Umbilical cord (tissue), 2 donors: ENCODE data around the gene HEMK1. TPM values are rescaled to one million over a fixed set of nuclear protein-coding genes. Genes with fewer than 3 reads are reported as not detected.

Experiments used
- DNase-seq: peaks from one replicate; pipeline ENCODE4 v3.0.0-alpha.2; 2015; ENCODE audit warnings: low spot score
- total RNA-seq: library from RNA; depleted of rRNA; stranded (reverse); fragments of >200 nt; gene quantifications from one replicate; pipeline ENCODE4 v1.2.3, GENCODE V29; 2014; ENCODE audit warnings: low replicate concordance; ENCODE audit not compliant: insufficient read depth

The HEMK1 gene, protein sequence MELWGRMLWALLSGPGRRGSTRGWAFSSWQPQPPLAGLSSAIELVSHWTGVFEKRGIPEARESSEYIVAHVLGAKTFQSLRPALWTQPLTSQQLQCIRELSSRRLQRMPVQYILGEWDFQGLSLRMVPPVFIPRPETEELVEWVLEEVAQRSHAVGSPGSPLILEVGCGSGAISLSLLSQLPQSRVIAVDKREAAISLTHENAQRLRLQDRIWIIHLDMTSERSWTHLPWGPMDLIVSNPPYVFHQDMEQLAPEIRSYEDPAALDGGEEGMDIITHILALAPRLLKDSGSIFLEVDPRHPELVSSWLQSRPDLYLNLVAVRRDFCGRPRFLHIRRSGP
- 17.8 TPM for total RNA-seq

DNA sequence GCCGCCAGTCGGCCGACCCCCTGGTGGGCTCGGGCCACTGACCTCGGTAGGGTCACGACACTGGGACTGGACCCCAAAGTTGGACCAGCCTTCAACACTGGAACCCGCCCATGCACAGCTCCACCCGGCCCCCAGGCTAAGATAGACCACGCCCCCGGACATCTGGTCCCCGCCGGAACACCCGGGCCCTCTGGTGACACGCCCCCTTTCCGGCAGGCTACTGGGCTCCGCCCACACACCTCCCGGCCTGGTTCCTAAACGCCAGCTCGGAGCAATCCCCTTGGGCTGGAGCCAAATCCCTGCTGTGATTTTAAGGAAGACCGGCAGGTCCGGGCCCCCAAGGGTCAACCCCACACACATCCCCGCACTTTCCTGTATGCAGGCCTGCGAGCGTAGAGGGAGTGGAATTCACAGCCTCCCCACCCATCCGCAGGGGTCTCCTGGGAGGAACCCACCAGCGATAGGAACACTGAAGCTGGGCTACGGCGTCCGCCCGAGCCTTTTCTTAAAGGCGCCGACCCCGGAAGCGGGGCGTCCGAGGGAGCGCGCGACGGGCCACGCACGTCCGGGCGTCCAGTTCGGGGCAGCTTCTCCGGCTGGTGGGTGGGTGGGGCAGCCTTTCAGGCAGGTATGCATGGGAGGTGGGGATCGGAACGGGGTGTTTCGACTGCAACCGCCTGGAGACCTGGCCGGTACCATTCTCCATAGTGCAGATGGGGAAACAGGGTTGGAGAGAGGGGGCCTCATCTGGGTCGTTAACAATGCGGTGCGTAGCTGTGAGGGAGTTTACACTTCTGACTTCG lies at the start of gene HEMK1:
HEMK1 (plus strand) TSS at position 576 of the 803 bp plus-strand sequence. CDS start 1,583 bp downstream, outside the sequence.
- DNase-seq = peak; percentile 98

GRCh38 chr3:50520849-50521248 lies 48.5 kb upstream of the HEMK1 start:
- no peak for DNase-seq

GRCh38 chr3:50521572-50521971 lies 47.8 kb upstream of the HEMK1 start:
- no peak for DNase-seq

GRCh38 chr3:50523279-50523811 lies 46.0 kb upstream of the HEMK1 start:
- no peak for DNase-seq

- DNase-seq = no peak
Observed at GRCh38 chr3:50524746-50525145, 44.6 kb upstream of the HEMK1 start.

DNA sequence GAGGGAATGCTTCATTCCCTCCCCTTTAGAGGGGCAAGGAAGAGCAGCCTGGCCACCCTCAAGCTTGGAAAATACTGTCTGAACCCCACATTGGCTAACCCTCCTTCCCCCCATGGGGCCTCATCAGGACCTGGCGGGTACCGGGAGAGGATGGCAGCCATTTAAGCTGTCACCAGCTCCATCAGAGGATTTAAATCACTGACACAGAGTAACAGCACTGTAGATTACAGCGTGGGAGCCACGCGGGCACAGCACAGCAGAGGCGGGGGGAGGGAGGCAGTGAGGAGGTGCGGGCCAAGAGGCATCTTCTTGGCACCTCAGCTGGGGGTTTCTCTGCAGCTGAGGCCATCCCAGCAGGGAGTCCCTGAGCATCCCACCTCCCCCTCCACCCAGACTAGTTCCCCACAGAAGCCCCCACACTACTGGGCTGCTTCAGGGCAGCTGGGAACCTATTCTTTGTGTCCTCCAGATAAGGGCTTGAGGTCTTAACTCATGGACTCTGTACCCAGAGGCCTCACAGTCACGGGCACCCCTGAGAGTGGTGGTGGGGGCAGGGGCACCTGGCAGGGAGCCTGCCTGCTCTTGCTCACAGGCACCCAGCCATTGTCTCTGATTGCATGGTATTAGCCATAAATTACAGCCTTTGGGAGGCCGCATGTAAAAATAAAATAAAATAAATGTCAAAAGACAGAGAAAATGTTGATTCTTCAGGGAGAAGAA lies 44.0 kb upstream of the HEMK1 start:
- DNase-seq = no peak

GRCh38 chr3:50525987-50526386 lies 43.3 kb upstream of the HEMK1 start:
- DNase-seq = peak; percentile 80

DNA sequence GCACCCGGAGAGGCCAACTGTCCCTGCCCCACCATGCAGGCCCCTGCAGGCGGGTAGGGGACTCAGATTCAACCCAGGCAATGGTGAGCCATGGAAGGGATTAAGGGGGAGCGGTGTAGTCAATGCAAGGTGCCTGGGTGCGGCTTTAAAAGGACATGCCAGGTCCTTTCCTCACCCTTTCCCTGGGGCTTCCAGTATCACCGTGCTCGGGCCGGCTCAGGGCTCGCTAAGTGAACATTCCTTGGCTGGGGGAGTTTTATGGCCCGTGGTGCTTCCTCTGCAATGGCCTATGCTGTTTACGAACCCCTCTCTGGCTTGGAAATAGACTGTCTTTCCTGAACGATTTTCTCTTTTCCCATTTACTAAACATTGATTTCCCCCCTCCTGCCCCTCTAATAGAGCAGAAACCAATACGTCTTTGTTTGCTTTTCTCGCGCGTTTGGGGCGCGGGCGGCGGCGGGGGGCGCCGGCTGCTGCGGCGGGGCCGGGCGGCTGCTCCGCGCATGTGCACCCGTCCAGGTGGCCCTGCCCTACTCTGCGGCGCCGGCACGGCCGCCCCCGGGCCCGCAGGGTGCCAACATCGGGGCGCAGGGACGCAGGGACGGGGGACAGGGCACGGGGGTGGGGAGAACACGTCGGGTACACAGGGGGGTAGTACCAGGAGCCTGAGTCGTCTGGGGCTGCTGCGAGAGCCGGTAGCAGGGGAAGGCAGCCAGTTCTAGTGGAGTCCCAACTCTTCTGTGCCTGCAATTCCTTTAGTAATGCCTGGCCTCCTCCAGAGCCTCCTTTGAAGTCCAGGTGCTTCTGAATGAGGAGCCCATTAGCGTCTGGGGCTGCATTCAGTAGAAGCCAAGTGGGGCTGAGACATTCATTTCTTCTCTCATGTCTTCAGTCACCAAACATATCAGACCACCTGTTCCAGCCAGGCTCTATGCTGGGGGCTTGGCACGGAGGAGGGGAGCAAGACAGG lies 39.0 kb upstream of the HEMK1 start:
- DNase-seq = no peak

DNA sequence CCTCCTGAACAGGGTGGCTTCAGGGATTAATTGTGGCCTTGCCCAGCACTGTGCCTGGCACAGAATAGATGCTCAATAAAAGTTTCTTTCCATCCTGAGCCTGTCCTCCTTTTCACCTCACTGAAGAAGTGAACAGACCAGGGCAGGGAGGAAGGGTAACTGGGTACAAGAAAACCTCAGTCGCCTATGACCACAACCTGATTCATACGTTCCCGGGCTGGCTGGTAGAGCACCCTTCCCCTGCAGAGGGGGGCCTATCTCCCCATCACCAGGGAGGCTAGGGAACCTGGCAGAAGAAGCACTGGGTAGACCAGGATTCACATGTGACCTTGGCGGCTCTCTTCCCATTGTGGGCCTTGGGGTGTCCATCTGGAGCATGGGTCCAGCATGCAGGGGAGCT lies 38.1 kb upstream of the HEMK1 start:
- DNase-seq = no peak

- no peak for DNase-seq
Observed at GRCh38 chr3:50532062-50532705, 37.1 kb upstream of the HEMK1 start.

DNA sequence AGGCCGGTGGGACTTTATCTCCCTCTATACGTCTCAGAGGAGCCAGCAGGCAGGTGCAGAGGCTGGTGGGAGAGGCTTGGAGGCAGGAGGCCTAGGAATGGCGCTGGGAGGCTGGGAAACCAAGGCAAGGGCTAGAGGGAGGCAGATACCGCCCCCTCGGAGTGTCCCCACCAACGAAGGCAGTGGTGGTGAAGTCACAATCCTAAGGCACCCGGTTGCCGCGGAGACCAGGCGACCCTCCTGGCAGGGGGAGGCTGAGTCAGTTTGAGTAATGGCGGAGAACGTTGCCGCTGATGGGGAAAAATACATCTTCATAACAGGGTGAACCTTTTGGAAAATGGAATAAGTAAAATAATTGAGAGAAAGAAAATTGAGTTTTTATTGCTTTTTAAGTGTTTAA lies 36.0 kb upstream of the HEMK1 start:
- DNase-seq = no peak

- no peak for DNase-seq
Observed at GRCh38 chr3:50533807-50534461, 35.4 kb upstream of the HEMK1 start.

GRCh38 chr3:50534681-50535330 lies 34.5 kb upstream of the HEMK1 start:
- no peak for DNase-seq

DNA sequence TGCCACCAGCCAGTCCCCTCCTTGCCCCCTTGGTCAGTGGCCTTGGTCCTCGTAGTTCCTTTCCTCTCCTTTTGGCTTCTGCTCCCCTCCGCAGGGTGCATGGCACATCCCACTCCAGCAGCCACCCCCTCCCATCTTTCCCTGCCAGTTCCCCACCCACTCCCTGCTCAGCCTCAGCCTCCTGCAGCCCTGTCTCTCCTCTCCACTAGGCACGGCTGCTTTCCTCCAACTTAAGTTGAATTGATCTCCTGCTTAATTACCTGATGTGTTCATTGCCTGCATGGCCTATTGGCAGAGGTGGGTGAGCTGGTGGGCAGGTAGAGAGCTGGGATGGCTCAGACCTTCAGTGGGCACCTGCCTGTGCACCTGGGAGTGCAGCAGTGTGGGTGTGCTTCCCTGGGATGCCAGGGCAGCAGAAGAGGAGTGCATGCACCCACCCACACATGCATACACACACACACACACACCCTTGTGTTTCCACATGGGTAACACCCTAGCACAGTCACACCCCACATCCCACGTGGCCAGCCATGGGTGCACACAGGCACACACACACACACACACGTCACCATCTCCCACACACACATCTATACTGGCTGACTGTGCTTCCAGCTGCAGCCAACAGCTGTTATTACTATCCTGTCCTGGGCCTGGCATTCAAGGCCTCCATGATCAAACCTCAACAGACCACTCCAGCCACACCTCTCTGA lies 32.7 kb upstream of the HEMK1 start:
- no peak for DNase-seq

- DNase-seq = no peak
Observed at GRCh38 chr3:50537421-50538129, 31.7 kb upstream of the HEMK1 start.

DNA sequence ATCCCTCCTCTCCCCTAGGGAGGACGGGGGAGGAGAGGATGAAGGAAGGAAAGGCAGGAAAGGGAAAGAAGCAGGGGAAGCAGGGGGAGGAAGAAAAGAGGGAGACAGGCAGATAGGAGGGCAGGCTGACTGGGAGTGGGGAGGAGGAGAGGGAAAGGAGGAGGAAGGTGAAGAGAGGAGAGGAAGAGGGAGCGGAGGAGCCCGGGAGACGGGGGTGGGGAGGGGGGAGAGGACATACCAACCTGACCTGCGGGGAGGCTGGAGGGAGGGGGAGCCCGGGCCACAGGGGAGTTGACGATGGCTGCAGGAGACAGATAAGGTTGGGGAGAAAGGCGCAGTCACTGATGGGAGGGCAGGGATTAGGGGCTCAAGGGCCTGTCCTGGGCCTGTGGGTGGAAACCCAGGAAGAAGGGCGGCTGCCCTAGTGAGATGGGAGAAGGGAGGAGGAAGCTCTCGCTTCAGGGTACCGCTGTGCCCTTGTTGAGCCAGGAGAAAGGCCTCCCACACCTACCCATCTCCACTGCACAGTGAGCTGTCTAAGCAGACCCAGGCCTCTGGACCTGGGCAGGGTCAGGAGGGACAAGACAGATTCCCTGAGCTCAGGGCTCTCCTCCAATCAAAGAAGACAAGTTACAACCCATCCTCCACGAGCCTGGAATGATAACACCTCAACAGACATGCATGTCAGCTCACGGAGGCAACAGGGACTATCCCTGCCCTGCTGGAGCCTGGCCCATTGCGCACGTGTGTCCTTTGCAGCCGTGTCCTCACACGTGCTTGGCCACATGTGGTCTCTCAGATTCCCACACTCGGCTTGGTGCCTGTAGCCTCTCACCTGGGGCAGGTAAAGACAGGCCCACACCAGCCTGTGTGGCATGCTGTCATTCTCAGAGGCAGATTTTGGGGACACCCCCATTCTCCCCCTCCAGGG lies 29.7 kb upstream of the HEMK1 start:
- DNase-seq = no peak
